EL (cell line): Measurements from ENCODE around the gene SLC8A1.

ENCODE experiments used
- DNase-seq: peaks from one replicate; pipeline ENCODE4 v3.0.0-alpha.2; 2016

SLC8A1 gene

GRCh38 chr2:40457837-40458236, 5.9 kb upstream of the SLC8A1 start:
- DNase-seq: peak; percentile 53

- no peak for DNase-seq
Measured at GRCh38 chr2:40457366-40457765, 5.5 kb upstream of the SLC8A1 start.

- DNase-seq: no peak
Measured at GRCh38 chr2:40456926-40457325, 5.0 kb upstream of the SLC8A1 start.

- peak; percentile 54 for DNase-seq
Measured at GRCh38 chr2:40455661-40456060, 3.8 kb upstream of the SLC8A1 start.

- no peak for DNase-seq
Measured at GRCh38 chr2:40454321-40454720, 2.4 kb upstream of the SLC8A1 start.

GRCh38 chr2:40452786-40453185, 896 bp upstream of the SLC8A1 start:
- DNase-seq: no peak

GRCh38 chr2:40450796-40451430, 977 bp downstream of the SLC8A1 start:
- peak; percentile 88 for DNase-seq

GRCh38 chr2:40450066-40450795, 1.7 kb downstream of the SLC8A1 start:
- DNase-seq: peak; percentile 63

GRCh38 chr2:40448476-40449079, 3.3 kb downstream of the SLC8A1 start:
- DNase-seq: peak; percentile 62

- DNase-seq: no peak
Measured at GRCh38 chr2:40445467-40445866, 6.4 kb downstream of the SLC8A1 start.

- DNase-seq: no peak
Measured at GRCh38 chr2:40440835-40441234, 11.1 kb downstream of the SLC8A1 start.

GRCh38 chr2:40439473-40439872, 12.4 kb downstream of the SLC8A1 start:
- peak; percentile 38 for DNase-seq

- DNase-seq: no peak
Measured at GRCh38 chr2:40436093-40436475, 15.8 kb downstream of the SLC8A1 start.

GRCh38 chr2:40435426-40436092, 16.3 kb downstream of the SLC8A1 start:
- no peak for DNase-seq

GRCh38 chr2:40434731-40435271, 17.1 kb downstream of the SLC8A1 start:
- peak; percentile 99 for DNase-seq

GRCh38 chr2:40433736-40434135, 18.2 kb downstream of the SLC8A1 start:
- DNase-seq: no peak

- DNase-seq: peak; percentile 58
Measured at GRCh38 chr2:40432921-40433483, 18.9 kb downstream of the SLC8A1 start.

- peak; percentile 86 for DNase-seq
Measured at GRCh38 chr2:40431600-40431955, 20.3 kb downstream of the SLC8A1 start.

- DNase-seq: no peak
Measured at GRCh38 chr2:40430776-40431599, 20.9 kb downstream of the SLC8A1 start.

GRCh38 chr2:40428439-40428838, 23.5 kb downstream of the SLC8A1 start:
- no peak for DNase-seq

GRCh38 chr2:40421631-40422297, 30.1 kb downstream of the SLC8A1 start:
- no peak for DNase-seq

- no peak for DNase-seq
Measured at GRCh38 chr2:40420478-40420877, 31.4 kb downstream of the SLC8A1 start.
